ENCODE results near the gene CENPN.

The CENPN gene

GRCh38 chr16:81035975-81036750 is 29.1 kb downstream of the CENPN start:
- DNase-seq = no peak

- DNase-seq = no peak
Measured at GRCh38 chr16:81036751-81037350, 29.8 kb downstream of the CENPN start.

- DNase-seq = no peak
Measured at GRCh38 chr16:81040131-81040530, 33.1 kb downstream of the CENPN start.

GRCh38 chr16:81040842-81041241 is 33.8 kb downstream of the CENPN start:
- DNase-seq = no peak

- no peak for DNase-seq
Measured at GRCh38 chr16:81041696-81042095, 34.7 kb downstream of the CENPN start.

- DNase-seq = no peak
Measured at GRCh38 chr16:81042821-81043220, 35.8 kb downstream of the CENPN start.

- DNase-seq = no peak
Measured at GRCh38 chr16:81053761-81054160, 46.7 kb downstream of the CENPN start.

GRCh38 chr16:81060576-81061306 is 53.7 kb downstream of the CENPN start:
- no peak for DNase-seq

GRCh38 chr16:81061307-81061640 is 54.3 kb downstream of the CENPN start:
- no peak for DNase-seq

- DNase-seq = no peak
Measured at GRCh38 chr16:81061871-81062608, 55.0 kb downstream of the CENPN start.

- no peak for DNase-seq
Measured at GRCh38 chr16:81066681-81067080, 59.7 kb downstream of the CENPN start.

GRCh38 chr16:81067166-81067565 is 60.2 kb downstream of the CENPN start:
- DNase-seq = no peak

GRCh38 chr16:81069063-81069462 is 62.0 kb downstream of the CENPN start:
- DNase-seq = no peak

- no peak for DNase-seq
Measured at GRCh38 chr16:81070979-81071378, 64.0 kb downstream of the CENPN start.

- DNase-seq = no peak
Measured at GRCh38 chr16:81071805-81072204, 64.8 kb downstream of the CENPN start.

GRCh38 chr16:81073560-81074330 is 66.7 kb downstream of the CENPN start:
- DNase-seq = no peak

GRCh38 chr16:81076566-81077075 is 69.6 kb downstream of the CENPN start:
- peak; percentile 60 for DNase-seq

GRCh38 chr16:81077076-81077940 is 70.3 kb downstream of the CENPN start, which contains the start of gene C16orf46:
C16orf46 (minus strand) TSS chr16:81077238; CDS start chr16:81063955, 13,283 bp downstream.
- peak; percentile 64 for DNase-seq

GRCh38 chr16:81080233-81080632 is 73.2 kb downstream of the CENPN start:
- DNase-seq = peak; percentile 14

- no peak for DNase-seq
Measured at GRCh38 chr16:81081014-81081413, 74.0 kb downstream of the CENPN start.

Measured in NCI-H446 treated with DMSO at 0.1 percent for 48 hours (cell line).